Measurements from ENCODE around the gene MYO5B.

- TF ChIP-seq CTCF (IDR thresholded peaks at IDR 0.05) (no peak), EZH2 (IDR thresholded peaks at IDR 0.05; ENCODE audit: borderline replicate concordance, insufficient read depth, low read depth, low read length, poor library complexity, severe bottlenecking) (no peak)
Observed at GRCh38 chr18:50133526-50133925, 61.4 kb downstream of the MYO5B start.

Measured in B cell (primary cell).